GM21390 (cell line): ENCODE data around the gene KCNK16.
A peak's percentile ranks its signal among the peaks of the same experiment; 100 is the strongest.

Experiments used
- ATAC-seq: cut with Tn5 transposase; IDR thresholded peaks from one replicate; pipeline ENCODE4 v1.9.1; 2021; ENCODE audit not compliant: unreplicated experiment

Gene KCNK16

DNA sequence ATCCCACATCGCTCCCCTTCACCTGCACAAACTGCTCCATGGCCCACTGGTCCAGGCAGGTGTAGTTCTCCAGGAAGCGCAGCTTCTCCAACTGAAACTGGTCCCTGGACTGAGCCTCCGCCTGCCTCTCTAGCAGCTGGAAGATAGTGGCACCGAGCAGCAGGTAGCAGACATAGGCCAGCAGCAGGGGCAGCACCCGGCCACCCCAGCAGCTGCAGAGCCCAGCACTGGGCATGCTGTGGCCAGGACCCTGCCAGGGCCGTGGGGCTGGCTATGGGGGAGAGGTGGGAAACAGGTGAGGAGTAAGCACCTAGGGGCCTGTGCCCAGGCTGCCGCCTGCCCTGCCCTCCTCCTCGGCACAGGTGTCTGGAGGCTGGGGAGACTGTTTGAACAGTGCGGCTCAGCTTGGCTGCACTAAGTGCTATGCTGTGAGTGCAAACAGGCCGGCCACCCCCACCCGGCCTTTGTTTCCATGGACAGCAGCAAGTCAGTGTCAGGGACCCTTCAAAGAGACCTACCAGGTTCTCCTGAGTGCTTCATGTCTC, at the start of gene KCNK16:
TSS of gene KCNK16 (minus strand) at position 397 of the 545 bp plus-strand sequence. CDS start at position 235, 162 bp downstream.
- no peak for ATAC-seq

DNA sequence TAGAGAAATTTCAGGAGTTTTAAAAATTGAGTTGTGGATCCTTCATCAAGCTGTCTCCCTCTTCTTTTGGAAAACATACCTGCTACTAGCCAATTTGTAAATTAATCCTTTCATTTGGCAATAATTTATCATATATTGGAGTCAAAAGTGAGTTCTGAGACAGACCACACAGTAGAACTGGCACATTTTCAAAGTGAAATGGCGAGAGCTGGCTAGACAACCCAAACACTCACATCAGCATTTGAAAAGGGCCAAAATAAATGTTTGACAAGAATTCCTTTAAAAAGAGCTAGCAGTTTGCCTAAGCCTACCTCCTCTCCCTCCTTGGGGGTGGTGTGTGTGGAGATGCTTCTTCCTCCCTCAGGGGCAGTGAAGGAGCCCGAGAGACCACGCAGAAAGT, 47.9 kb upstream of the KCNK16 start:
- no peak for ATAC-seq

GRCh38 chr6:39369987-39370386, 47.5 kb upstream of the KCNK16 start:
- no peak for ATAC-seq

GRCh38 chr6:39367700-39368099, 45.2 kb upstream of the KCNK16 start:
- ATAC-seq = no peak

DNA sequence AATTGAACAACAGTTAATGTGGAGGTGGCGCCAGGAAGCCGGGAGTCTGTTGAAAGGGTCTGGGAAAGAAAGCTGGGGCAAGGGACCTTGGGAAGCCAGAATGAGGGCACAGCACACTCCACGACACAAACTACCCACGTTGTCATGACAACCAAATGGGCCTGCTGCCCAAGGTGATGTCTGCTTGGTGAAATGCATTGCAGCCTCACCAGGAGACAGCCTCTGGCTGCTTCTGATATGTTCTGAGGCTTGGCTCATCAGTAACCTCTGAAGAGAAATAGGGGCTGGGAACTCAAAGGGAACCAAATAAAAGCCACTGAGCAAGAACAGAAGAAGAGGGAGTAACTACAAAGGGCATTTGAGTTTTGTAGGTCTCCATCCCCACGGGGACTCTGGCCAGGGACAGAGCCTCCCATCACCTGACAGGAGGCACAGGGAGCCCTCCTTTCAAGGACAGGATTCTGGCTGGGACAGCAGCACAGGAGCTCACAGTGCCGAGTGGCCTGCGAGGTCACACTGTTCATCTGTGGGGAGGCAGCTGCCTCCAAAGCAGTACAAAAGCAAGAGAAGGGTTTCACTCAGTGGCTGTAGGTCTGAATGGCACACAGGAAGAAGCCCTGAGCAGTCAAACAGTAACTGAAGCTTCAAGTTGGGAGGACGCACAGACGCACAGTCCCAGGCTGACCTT, 44.6 kb upstream of the KCNK16 start:
- no peak for ATAC-seq

GRCh38 chr6:39365281-39366074, 43.0 kb upstream of the KCNK16 start:
- ATAC-seq = no peak

DNA sequence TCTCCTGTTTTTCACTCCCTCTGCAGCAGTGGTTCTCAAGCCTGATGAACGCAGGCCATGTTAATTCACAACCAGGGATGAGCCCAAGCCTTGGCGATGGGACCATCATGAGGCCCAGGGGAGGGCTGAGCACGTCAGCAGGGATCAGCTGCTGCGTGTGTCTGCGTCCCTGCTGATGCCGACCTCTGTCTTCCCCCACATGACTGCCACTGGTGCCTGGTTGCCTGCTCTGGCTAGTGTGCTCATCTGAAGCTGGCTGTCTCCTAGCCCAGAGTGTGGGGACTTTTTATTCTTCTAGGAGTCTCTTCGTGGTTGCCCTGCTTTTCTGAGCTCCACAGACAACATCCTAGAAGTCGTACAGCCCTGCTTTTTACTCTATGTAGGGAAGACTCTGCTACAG, 40.8 kb upstream of the KCNK16 start:
- ATAC-seq = no peak

GRCh38 chr6:39362487-39362865, 40.0 kb upstream of the KCNK16 start:
- no peak for ATAC-seq

DNA sequence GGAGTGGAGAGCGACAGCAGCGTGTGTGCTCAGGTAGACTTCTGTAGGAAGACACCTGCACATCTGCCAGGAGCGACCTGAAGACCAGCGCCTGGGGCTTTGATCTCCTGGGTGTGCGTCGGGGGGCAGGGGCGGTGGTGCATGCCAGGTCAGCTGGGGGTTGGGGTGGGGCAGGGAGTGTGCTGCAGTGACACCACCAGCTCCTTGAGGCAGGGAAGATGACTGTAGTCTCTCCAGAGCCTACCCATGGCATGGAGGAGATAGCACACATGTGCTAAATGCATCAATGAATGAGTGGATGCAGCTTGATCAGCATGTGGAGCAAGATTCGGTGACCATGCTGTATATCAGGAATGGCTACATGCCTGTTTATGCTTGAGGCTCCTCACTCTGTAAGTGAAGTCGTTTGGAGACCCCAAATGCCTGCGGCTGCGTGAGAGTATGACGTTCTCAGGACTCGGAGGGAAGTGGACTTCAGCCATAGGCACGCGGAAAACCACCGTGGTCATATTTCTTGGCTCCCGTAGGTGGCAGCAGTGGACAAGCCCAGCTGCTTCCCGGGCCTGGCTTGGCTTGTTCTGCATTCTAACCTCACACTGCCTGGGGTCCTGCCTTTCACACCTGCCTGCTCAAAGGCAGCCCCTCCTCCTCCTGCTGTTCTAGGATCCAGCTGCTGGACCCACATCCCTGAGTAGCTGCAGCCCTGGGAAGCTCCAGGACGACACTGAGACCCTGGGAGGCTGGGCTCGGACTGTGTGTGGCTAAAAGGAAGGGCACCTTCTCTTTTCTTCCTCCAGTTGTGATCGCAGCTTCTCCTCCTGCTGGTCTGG, 39.4 kb upstream of the KCNK16 start:
- peak; percentile 78 for ATAC-seq

DNA sequence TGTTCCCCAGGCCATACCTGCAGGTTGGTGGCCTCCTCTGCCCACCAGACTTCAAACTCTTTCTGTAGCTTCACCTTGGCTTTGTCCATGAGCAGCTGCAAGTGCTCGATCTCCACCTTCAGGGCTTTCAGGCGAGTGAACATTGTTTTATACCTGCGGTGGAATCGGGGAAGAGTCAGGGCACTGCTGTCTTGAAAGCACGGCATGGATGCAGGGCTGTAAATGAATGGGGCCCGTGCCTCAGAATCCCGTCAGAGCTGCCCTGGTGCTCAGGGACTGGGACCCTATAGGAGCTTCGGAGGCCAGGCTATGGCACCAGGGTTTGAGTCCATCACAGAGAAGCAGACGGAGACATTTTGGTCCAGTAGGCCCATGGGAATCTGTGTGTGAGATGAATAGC, 37.9 kb upstream of the KCNK16 start:
- ATAC-seq = no peak

DNA sequence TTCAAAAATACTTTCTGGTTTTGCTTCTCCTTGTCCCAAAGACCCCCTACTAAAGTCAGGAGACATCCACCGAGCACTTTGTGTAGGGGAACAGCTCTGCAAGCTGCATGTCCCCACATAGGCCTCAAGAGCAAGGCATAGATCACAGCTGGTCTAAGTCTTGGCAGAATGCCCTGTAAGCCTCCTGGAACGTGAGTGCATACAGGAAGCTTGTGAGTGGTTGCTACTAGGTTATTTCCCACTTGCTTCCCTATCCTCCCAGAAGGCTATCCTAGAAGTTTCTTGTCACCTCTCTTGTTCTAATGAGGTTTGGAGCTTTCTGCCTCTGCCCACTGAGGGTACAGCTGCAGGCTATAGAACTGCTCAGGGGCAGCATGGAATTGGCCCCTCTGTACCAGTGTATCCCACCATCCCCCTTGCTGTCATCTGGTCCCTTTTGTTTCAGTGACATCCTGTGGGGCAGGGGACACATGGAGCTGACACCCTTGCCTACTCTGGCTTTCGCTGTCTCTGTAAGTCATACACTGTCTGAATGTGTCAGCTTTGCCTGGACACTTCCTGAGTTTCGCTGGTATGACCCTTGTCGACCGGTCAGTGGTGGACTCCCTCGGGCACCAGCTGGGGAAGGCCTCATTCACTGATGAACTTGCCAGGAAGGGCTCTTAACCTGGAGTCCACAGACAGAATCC, 35.6 kb upstream of the KCNK16 start:
- no peak for ATAC-seq

DNA sequence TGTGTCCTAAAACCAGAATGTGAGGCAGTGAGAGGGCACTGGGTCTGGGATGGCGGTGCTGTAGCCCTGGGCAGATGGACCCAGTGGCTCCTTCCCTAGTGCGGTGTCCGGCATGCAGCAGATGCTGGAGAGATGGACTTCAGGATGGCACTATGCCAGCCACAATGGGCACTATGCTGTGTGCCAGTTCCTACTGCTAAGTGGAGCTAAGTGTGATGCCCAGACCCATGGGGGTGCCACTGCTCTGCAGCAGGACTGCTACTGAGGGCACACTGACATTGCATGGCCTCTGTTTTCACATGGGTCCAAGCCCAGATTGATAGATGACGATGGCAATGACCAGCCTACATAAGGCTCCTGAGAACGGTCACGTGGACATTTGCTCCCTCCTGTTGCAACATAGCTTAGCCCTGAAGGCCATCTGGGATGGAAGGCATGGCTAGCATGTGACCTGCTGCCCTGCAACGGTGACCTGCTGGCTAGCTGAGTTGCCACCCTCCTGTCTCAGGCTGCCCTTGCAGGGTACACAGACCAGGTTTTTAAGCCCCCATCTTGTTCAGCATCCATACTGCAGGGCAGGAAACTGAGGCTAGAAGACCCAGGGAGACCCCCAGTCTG, 31.3 kb upstream of the KCNK16 start:
- ATAC-seq = no peak

DNA sequence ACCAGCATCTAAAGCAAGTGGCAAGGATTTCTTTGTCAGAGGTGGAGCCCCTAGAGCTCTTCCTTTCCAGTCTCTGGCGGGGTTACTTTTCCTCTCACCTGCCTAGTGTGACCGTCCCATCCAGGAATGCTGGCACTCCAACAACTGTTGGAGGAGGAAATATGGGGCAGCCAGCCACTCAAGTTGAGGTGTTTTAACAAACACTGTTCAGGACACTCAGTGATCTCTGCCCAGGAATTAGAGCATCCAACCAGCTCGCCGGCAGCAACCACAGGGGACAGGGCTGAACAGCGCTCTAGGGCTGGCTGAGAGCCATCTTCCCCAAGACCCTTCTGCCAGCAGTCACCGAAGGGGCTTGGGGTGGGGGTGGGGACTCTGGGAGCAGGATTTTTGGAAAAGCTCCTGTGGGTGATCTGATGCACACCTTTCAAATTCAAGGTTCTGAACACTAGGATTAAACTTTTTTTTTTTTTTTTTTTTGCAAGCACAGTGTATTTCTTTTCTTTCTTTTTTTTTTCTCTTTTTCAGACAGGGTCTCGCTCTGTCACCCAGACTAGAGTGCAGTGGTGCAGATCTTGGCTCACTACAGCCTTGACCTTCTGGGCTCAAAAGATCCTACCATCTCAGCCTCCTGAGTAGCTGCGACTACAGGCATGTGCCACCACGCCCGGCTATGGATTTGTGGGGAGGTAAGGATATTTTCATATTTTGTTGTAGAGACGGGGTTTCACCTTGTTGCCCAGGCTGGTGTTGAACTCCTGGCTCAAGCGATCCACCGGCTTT, 28.4 kb upstream of the KCNK16 start:
- no peak for ATAC-seq

- no peak for ATAC-seq
These were observed 26.2 kb upstream of the KCNK16 start for GRCh38 chr6:39348740-39349139.

DNA sequence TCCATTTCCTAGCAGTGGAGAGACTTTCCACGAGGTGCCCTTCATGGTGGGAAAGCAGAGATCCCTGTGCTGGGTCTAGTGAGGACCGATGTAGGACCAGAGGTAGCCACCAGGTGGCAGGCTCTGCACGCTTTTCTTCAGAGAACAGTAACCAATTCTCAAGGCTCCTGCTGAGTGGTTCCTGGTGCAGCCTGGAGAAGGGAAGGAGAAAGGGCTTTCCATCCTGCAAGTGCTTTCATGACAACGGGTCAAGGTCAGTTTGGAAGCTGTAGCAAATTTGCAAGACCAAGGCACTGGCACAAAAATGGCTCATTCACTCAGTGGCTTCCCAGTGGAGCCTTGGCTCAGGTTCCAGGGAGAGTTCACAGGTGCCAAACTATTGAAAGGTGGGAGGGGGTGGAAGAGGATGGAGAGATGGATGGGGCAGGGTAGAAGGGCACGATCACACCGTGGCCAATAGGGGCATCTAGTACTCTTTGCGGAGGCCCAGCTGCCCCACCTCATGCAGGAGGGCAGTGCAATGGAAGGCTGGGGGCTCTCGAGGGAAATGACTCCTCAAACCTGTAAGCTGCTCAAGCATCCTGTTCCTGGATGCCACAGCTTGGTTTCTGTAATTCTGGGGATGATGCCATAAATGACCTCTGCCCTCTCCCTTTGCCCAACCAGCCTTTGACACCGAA, 25.5 kb upstream of the KCNK16 start:
- no peak for ATAC-seq

DNA sequence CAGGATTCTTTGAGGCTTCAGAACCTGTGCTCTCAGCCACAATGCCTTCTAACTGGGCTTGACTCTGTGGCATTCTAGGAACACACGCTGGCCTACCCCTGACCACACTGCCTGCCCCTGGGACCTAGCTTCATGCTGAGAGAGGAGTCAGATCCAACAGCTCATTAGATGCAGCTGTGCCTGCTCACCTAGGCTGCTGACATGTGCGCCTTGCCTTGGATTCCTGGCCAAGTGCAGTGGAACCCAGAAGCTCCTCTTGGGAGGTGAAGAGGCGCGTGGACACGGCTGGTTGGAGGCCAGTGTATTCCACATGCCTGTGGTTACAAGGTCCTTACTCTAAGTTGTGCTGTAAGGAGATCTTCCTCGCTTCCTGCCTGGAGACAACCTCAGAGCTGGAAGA, 24.7 kb upstream of the KCNK16 start:
- no peak for ATAC-seq

DNA sequence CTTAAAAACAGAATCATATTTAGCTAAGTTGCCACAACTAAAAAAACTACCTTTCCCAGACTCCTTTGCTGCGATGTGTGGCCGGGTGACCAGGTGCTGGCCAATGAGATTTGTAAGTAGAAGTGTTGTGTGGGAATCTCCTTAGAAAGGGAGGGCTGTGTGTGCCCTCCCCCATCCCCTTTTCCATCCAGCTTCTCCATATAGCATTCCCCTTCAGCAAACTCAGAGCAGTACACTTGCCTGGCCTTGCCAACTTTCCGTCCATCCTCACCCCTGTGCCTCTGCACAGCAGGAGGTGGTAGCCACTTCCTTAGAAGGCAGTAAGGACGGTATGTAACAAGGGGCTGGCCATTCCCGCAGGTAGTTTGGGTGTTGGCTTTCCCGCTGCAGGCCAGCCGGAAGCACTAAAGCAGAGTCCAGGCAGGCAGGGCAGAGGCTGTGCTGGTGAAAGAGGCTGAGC, 22.3 kb upstream of the KCNK16 start:
- ATAC-seq = no peak

- ATAC-seq = no peak
These were observed 20.9 kb upstream of the KCNK16 start for GRCh38 chr6:39343396-39343870.
